ENCODE results near the gene KIAA1191.

Gene KIAA1191

GRCh38 chr5:176355400-176356178 is 6.0 kb downstream of the KIAA1191 start:
- H3K4me3 ChIP-seq (ENCODE audit: low read depth, low read length), result no peak overlapping the region
- no peak for DNase-seq (ENCODE audit: low read depth, low spot score)
- TF ChIP-seq CTCF (IDR thresholded peaks at IDR 0.05; ENCODE audit: low read depth, low read length), result no peak
- in situ Hi-C loops (cut with HindIII; ENCODE audit: low sequenced_read_pairs), result no loop called here

DNA sequence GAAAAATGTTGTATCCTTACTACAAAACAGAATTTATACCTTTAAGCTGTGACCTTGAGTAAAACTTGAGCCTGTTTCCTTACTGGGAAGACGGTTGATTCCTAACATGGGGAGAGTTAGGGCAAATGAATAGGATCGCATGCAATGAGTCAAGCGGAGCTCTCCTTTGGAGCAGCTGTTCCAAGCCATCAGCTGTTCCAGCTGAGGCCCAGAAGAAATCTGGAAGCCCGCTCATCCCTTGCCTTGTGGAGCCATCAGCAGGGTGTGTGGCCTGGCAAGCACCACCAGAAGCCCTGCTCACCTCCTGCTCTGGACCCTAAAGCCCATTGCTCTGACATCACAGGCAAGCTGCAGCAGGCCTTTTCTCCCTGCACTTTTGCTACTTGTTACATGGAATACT is 8.0 kb downstream of the KIAA1191 start:
- in situ Hi-C loops (cut with HindIII; ENCODE audit: low sequenced_read_pairs), result no loop called here
- no peak for DNase-seq (ENCODE audit: low read depth, low spot score)
- no peak for TF ChIP-seq CTCF (IDR thresholded peaks at IDR 0.05; ENCODE audit: low read depth, low read length)
- H3K4me3 ChIP-seq (ENCODE audit: low read depth, low read length), result no peak overlapping the region

DNA sequence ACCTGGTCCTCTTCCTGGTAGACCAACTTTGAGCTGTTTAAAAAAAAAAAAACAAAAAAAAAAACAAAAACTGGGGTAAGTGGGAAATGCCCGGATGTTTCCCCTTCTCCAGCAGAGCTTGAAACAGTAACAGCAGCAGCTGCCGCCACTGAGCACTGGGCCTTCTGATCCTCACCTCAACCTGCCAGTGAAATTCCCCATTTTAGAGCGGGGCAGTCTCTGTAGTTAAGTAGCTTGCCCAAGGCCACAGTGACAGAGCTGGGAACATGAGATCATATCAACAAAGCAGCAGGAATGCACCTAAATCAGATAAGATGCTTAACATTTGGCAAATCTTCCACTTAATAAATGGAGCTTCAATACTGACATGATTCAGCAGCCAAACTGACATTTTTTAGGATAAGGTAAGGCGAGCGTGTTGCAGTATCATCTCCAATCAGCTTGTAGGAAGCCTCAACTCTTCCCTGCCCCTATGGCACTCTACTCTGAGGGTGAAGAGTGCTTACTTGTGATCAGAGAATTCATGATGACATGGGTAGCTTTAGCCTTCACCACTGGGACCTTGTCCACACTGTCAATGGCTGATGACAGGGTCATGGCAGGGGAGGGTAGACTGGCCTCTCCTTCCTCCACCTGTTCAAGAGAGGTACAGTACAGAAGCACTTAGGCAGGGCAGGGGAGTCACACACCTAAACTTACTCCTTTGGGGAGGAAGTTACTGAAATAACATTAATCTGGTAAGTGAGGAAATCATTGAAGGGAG is 9.3 kb downstream of the KIAA1191 start:
- no peak overlapping the region for H3K4me3 ChIP-seq (ENCODE audit: low read depth, low read length)
- in situ Hi-C loops (cut with HindIII; ENCODE audit: low sequenced_read_pairs), result no loop called here
- TF ChIP-seq CTCF (IDR thresholded peaks at IDR 0.05; ENCODE audit: low read depth, low read length), result no peak

DNA sequence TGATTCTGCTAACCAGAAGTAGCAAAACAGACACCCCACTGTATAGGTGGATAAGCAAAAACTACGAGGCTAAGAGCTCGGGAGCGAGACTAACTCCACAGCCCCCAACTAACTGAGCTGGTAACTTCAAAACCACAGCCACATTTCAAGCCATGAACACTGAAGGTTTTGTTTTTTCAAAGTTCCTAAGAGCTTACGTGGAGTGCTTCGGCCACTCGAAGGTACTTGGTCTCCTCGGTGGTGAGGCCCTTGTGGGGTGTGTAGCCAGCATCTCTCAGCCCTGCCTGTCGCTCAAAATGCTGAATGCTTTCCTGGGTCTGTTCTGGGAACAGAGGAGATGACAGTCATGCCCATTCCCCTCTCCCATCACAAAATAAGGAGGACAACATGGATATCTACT is 11.1 kb downstream of the KIAA1191 start:
- in situ Hi-C loops (cut with HindIII; ENCODE audit: low sequenced_read_pairs), result no loop called here
- TF ChIP-seq CTCF (IDR thresholded peaks at IDR 0.05; ENCODE audit: low read depth, low read length), result no peak
- no peak overlapping the region for H3K4me3 ChIP-seq (ENCODE audit: low read depth, low read length)
- no peak for DNase-seq (ENCODE audit: low read depth, low spot score)

More for the DNA sequence above, 9.3 kb downstream of the KIAA1191 start:
- DNase-seq (ENCODE audit: low read depth, low spot score), result no peak

DNA sequence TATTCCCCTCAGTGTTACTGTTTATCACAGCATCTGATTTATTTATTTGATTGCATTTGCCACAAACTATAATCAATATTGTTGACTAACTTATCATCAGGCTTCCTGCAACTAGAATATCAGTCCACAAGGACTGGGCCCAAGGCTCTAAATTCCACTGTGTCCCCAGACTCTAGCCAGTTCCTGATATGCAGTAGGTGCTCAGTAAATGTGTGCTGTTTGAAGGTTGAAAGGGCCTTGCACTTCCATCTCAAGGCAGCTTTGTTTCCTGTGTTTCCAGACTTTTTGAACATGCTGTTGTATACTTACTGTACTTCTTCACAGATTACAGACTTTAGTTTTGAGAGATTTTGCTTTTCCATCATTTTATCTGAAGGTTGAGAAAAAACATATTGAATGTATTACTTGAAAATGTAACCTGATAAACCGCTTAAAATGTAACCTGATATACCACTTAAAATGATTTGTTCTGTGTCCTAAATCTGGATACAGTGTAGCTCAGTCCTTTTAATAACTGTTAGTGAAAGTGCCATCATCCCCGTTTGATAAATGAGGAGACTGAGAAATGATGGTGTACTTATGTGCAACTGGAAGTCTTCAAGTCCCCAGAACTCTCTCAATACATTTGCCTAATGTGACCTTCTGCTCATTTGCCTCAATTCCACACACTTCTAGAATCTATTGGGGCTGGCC is 18.7 kb downstream of the KIAA1191 start:
- TF ChIP-seq CTCF (IDR thresholded peaks at IDR 0.05; ENCODE audit: low read depth, low read length), result no peak
- H3K4me3 ChIP-seq (ENCODE audit: low read depth, low read length), result no peak overlapping the region
- in situ Hi-C loops (cut with HindIII; ENCODE audit: low sequenced_read_pairs), result no loop called here
- DNase-seq (ENCODE audit: low read depth, low spot score), result no peak

- in situ Hi-C loops (cut with HindIII; ENCODE audit: low sequenced_read_pairs), result no loop called here
- no peak overlapping the region for H3K4me3 ChIP-seq (ENCODE audit: low read depth, low read length)
- DNase-seq (ENCODE audit: low read depth, low spot score), result no peak
- TF ChIP-seq CTCF (IDR thresholded peaks at IDR 0.05; ENCODE audit: low read depth, low read length), result no peak
Observed at GRCh38 chr5:176342158-176342483, 19.4 kb downstream of the KIAA1191 start.
